ENCODE data around the gene UQCC2.

UQCC2 gene

GRCh38 chr6:33748841-33749240 is 37.3 kb upstream of the UQCC2 start:
- no peak for TF ChIP-seq CTCF (IDR thresholded peaks at IDR 0.05; ENCODE audit: extremely low read depth, missing control alignments)

GRCh38 chr6:33747823-33748222 is 36.3 kb upstream of the UQCC2 start:
- no peak for TF ChIP-seq CTCF (IDR thresholded peaks at IDR 0.05; ENCODE audit: extremely low read depth, missing control alignments)

More at GRCh38 chr6:33748841-33749240, 37.3 kb upstream of the UQCC2 start:
- no peak for DNase-seq (ENCODE audit: low spot score)

GRCh38 chr6:33746651-33747100 is 35.2 kb upstream of the UQCC2 start, which contains the start of gene IP6K3:
TSS of gene IP6K3 (minus strand) at chr6:33746905. CDS start at chr6:33735476, 11,429 bp downstream.
- DNase-seq (ENCODE audit: low spot score) = no peak
- TF ChIP-seq CTCF (IDR thresholded peaks at IDR 0.05; ENCODE audit: extremely low read depth, missing control alignments) = no peak

More at GRCh38 chr6:33747823-33748222, 36.3 kb upstream of the UQCC2 start:
- no peak for DNase-seq (ENCODE audit: low spot score)

- DNase-seq (ENCODE audit: low spot score) = no peak
- TF ChIP-seq CTCF (IDR thresholded peaks at IDR 0.05; ENCODE audit: extremely low read depth, missing control alignments) = no peak
These were observed 34.6 kb upstream of the UQCC2 start for GRCh38 chr6:33746036-33746600.

GRCh38 chr6:33745548-33745947 is 34.0 kb upstream of the UQCC2 start:
- no peak for DNase-seq (ENCODE audit: low spot score)
- TF ChIP-seq CTCF (IDR thresholded peaks at IDR 0.05; ENCODE audit: extremely low read depth, missing control alignments) = no peak

- no peak for TF ChIP-seq CTCF (IDR thresholded peaks at IDR 0.05; ENCODE audit: extremely low read depth, missing control alignments)
- DNase-seq (ENCODE audit: low spot score) = no peak
These were observed 33.5 kb upstream of the UQCC2 start for GRCh38 chr6:33744895-33745546.

- peak; percentile 90 for TF ChIP-seq CTCF (IDR thresholded peaks at IDR 0.05; ENCODE audit: extremely low read depth, missing control alignments)
- peak; percentile 85 for DNase-seq (ENCODE audit: low spot score)
These were observed 32.7 kb upstream of the UQCC2 start for GRCh38 chr6:33744001-33744848.
